Activated CD8-positive, alpha-beta memory T cell treated with anti-CD3 and anti-CD28 coated beads for 36 hours (primary cell): Measurements from ENCODE around the gene FECH. TPM values are rescaled to one million over a fixed set of nuclear protein-coding genes. Genes with fewer than 3 reads are reported as not detected.

Experiments used
- CTCF ChIA-PET: fragments of 350-600 bp; sonication (Branson Sonifier 250); formaldehyde crosslinking; loops from one replicate; lab custom pipeline; 2021; ENCODE audit warnings: antibody characterized with exemption; lab: Charles Lee
- POLR2A ChIA-PET: fragments of 350-600 bp; sonication (Branson Sonifier 250); formaldehyde crosslinking; loops from one replicate; lab custom pipeline; 2021; ENCODE audit warnings: antibody characterized with exemption; lab: Charles Lee
- total RNA-seq, 2 experiments: library from RNA; stranded (reverse); gene quantifications; one replicate each; pipeline ENCODE4 v1.2.3, GENCODE V29; 2021

The FECH gene
- total RNA-seq, 2 experiments from 2014 or later, result 29.5 to 31.8 TPM

GRCh38 chr18:57585421-57585820 lies 1.1 kb downstream of the FECH start:
- POLR2A ChIA-PET, result no interaction called here
- CTCF ChIA-PET, result interaction anchor here (1.5 kb wide), 1 partner anchor 44 kb away, joined by 3 read pairs; no protein-coding TSS in a partner anchor

GRCh38 chr18:57584444-57584843 lies 2.1 kb downstream of the FECH start:
- CTCF ChIA-PET, result no interaction called here
- POLR2A ChIA-PET, result no interaction called here

- POLR2A ChIA-PET, result no interaction called here
These were observed 3.1 kb downstream of the FECH start for GRCh38 chr18:57583297-57583835.

GRCh38 chr18:57581301-57581934 lies 5.1 kb downstream of the FECH start:
- ChIA-PET CTCF (interaction anchor here (0.9 kb wide), 1 partner anchor 11 kb away, joined by 3 read pairs; no protein-coding TSS in a partner anchor), POLR2A (no interaction called here)

More at GRCh38 chr18:57583297-57583835, 3.1 kb downstream of the FECH start:
- CTCF ChIA-PET, result no interaction called here

DNA sequence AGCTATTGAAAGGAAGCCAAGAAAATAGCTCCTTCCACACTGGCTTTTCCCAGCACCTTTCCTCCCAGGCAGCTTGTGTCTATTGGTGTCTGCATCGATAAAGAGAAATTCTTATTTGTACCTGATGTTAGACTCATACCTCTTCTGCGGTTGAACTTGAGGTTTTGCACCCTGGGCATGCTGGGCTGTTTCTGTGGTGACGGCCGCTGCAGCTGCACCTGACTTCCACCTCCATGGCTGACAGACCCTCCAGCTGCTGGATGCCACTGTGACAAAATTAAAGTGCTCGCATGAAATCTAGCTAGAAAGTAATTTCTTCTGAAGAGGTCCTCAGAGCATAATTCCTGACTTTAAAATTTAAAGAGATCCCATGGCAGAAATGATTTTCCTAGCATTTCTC lies 6.6 kb downstream of the FECH start:
- POLR2A ChIA-PET, result no interaction called here
- CTCF ChIA-PET, result no interaction called here

- POLR2A ChIA-PET, result no interaction called here
- CTCF ChIA-PET, result no interaction called here
These were observed 10.2 kb downstream of the FECH start for GRCh38 chr18:57576316-57576715.

DNA sequence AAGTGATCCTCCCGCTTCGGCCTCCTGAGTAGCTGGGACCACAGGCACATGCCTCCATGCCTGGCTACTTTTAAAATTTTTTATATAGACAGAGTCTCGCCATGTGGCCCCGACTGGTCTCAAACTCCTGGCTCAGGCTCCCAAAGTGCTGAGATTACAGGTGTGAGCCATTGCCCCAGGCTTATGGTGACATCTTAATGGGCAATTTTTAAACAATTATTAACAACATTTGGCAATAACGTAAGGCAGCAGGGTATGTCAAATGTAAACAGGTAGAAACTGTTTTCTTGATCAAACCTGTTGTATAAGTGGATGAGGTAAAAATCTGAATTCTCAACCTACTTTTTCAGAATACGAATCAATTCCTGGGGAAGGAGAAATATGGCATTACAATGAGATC lies 11.0 kb downstream of the FECH start:
- POLR2A ChIA-PET, result no interaction called here
- CTCF ChIA-PET, result no interaction called here

GRCh38 chr18:57574866-57575265 lies 11.6 kb downstream of the FECH start:
- CTCF ChIA-PET, result interaction anchor here (0.6 kb wide), 1 partner anchor 948 kb away, joined by 4 read pairs; no protein-coding TSS in a partner anchor
- POLR2A ChIA-PET, result no interaction called here

GRCh38 chr18:57570162-57570561 lies 16.3 kb downstream of the FECH start:
- CTCF ChIA-PET, result interaction anchor here (1.0 kb wide), 1 partner anchor 11 kb away, joined by 3 read pairs; no protein-coding TSS in a partner anchor
- POLR2A ChIA-PET, result no interaction called here

DNA sequence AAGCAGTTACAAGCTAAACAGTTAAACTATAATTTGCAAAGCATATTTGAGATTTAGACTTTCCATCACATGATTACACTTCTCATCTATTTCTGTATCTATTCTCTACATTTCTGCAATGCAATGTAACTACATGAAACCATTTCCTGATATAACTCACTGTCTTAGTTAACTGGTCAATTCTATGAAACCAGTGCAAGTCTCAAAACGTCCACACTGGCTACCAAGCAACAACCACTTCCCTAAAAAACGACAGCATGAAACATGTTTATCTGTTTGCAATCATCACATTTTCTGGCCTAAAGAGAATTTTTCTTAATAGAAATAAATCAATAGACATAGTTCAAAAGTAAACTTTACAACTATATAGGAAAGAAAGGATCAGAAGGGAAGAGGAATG lies 17.4 kb downstream of the FECH start:
- ChIA-PET CTCF (no interaction called here), POLR2A (no interaction called here)

GRCh38 chr18:57561728-57562423 lies 24.6 kb downstream of the FECH start:
- ChIA-PET POLR2A (no interaction called here), CTCF (no interaction called here)

DNA sequence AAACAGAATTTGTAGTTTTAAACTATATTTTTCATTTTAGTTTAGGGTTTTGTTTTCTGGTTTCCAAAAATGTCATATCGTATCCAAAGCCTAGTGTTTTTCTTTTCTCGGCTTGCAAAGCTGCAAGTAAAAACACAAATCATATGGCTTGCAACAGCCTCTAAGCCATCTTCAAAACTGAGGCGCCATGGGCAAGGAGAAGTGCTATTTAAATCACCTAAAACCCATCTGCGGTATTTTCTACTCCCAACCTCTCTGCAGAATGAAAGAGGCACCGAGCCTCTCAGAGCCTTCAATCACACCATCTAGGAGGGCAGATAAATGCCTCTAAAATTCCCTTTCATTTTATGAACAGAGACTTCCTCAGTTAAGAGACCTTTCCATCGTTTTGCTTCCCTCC lies 25.2 kb downstream of the FECH start:
- ChIA-PET POLR2A (no interaction called here), CTCF (no interaction called here)

GRCh38 chr18:57559314-57559713 lies 27.2 kb downstream of the FECH start:
- POLR2A ChIA-PET, result no interaction called here
- CTCF ChIA-PET, result no interaction called here

- ChIA-PET CTCF (no interaction called here), POLR2A (no interaction called here)
These were observed 31.4 kb downstream of the FECH start for GRCh38 chr18:57555134-57555533.

GRCh38 chr18:57550510-57550909 lies 36.0 kb downstream of the FECH start:
- ChIA-PET POLR2A (no interaction called here), CTCF (no interaction called here)

DNA sequence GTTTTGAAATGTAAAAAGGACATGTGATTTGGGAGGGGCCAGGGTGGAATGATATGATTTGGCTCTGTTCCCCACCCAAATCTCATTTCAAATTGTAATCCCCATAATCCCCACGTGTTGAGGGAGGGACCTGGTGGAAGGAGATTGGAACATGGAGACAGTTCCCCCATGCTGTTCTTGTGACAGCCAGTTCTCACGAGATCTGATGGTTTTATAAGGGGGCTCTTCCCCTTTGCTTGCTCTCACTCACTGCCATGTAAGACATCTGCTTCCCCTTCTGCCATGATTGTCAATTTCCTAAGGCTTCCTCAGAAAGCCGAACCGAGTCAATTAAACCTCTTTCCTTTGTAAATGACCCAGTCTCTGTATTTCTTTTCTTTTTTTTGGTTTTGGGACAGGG lies 39.2 kb downstream of the FECH start:
- POLR2A ChIA-PET, result no interaction called here
- CTCF ChIA-PET, result no interaction called here

DNA sequence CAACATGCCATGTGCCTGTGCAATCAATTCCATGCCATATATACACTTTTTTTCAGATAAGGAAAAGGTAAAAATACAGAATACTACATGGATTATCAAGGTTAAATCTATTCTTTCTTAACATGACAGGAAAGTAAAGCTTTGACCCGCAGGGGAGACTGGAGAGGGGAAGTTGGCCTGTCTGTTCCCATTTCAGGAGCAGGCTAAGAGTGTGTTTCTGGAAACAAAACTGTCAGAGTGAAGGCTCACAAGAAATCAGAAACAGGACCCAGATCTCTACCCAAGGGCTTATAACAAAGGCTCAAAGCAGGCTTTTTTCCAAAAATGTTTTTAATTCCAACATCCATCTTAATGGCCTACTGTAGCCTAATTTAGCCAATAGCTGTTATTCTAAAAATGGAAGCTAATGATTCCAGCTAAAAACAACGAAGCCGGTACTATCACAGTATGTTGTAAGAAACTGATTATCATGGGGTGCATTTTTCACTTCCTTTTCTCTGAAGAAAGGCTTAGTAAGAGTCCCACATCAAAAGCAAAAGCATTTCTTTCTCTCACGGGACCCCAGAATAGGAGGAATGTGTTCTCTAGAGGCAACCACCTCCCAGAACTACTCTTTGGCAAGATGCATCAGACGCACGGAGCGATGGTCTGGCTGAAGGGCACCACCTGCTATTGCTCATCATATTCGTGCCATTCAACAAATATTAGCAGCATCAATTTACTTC lies 41.4 kb downstream of the FECH start:
- ChIA-PET POLR2A (no interaction called here), CTCF (no interaction called here)

GRCh38 chr18:57543560-57543959 lies 42.9 kb downstream of the FECH start:
- ChIA-PET POLR2A (no interaction called here), CTCF (no interaction called here)

GRCh38 chr18:57542812-57543427 lies 43.6 kb downstream of the FECH start:
- CTCF ChIA-PET, result no interaction called here

GRCh38 chr18:57542126-57542525 lies 44.4 kb downstream of the FECH start:
- CTCF ChIA-PET, result no interaction called here
- POLR2A ChIA-PET, result no interaction called here

More at GRCh38 chr18:57542812-57543427, 43.6 kb downstream of the FECH start:
- POLR2A ChIA-PET, result no interaction called here
